Skeletal muscle satellite cell (primary cell): ENCODE results near the gene OXA1L. TPM values are rescaled to one million over a fixed set of nuclear protein-coding genes. Genes with fewer than 3 reads are reported as not detected.

Experiments used
- H3K27me3 ChIP-seq: 2 replicates; pipeline ENCODE4 v1.7.0; 2013; ENCODE audit warnings: low read length; ENCODE audit not compliant: control insufficient read depth, insufficient read depth
- H3K36me3 ChIP-seq: 2 replicates; pipeline ENCODE4 v1.7.0; 2013; ENCODE audit warnings: mild to moderate bottlenecking, control low read depth, low read length; ENCODE audit not compliant: insufficient read depth
- H3K4me1 ChIP-seq: 2 replicates; pipeline ENCODE4 v1.7.0; 2013; ENCODE audit warnings: low read length; ENCODE audit not compliant: control insufficient read depth, insufficient read depth
- H3K4me2 ChIP-seq: 2 replicates; pipeline ENCODE4 v1.7.0; 2013; ENCODE audit warnings: mild to moderate bottlenecking, low read length
- H3K4me3 ChIP-seq: 2 replicates; pipeline ENCODE4 v1.7.0; 2013; ENCODE audit warnings: low read length
- H3K9ac ChIP-seq: 2 replicates; pipeline ENCODE4 v1.7.0; 2013; ENCODE audit warnings: mild to moderate bottlenecking, low read depth, low read length, moderate library complexity
- H3K9me3 ChIP-seq: replicated peaks from 2 replicates; pipeline ENCODE4 v1.7.0; 2013; ENCODE audit warnings: mild to moderate bottlenecking, control low read depth, low read length
- small RNA-seq: library from RNA; depleted of rRNA; stranded (forward); fragments of <200 nt; gene quantifications from one replicate; pipeline ENCODE3, GENCODE V24; 2012

Gene OXA1L

GRCh38 chr14:22819151-22819988 is 52.9 kb downstream of the OXA1L start:
- Histone ChIP-seq H3K9me3 (no peaks in the 10 kb centered on the region), H3K9ac (peak overlapping the region; percentile 43), H3K4me3 (peak overlapping the region; percentile 34), H3K4me2 (peak overlapping the region; percentile 60), H3K27me3 (no peaks in the 10 kb centered on the region), H3K36me3 (no peaks in the 10 kb centered on the region), H3K4me1 (peaks cover 30% of the 10 kb centered on the region)

GRCh38 chr14:22820731-22821130 is 54.2 kb downstream of the OXA1L start:
- Histone ChIP-seq H3K9me3 (no peaks in the 10 kb centered on the region), H3K36me3 (no peaks in the 10 kb centered on the region), H3K27me3 (no peaks in the 10 kb centered on the region), H3K9ac (no peak overlapping the region), H3K4me3 (no peak overlapping the region), H3K4me2 (no peak overlapping the region), H3K4me1 (peaks cover 31% of the 10 kb centered on the region)

DNA sequence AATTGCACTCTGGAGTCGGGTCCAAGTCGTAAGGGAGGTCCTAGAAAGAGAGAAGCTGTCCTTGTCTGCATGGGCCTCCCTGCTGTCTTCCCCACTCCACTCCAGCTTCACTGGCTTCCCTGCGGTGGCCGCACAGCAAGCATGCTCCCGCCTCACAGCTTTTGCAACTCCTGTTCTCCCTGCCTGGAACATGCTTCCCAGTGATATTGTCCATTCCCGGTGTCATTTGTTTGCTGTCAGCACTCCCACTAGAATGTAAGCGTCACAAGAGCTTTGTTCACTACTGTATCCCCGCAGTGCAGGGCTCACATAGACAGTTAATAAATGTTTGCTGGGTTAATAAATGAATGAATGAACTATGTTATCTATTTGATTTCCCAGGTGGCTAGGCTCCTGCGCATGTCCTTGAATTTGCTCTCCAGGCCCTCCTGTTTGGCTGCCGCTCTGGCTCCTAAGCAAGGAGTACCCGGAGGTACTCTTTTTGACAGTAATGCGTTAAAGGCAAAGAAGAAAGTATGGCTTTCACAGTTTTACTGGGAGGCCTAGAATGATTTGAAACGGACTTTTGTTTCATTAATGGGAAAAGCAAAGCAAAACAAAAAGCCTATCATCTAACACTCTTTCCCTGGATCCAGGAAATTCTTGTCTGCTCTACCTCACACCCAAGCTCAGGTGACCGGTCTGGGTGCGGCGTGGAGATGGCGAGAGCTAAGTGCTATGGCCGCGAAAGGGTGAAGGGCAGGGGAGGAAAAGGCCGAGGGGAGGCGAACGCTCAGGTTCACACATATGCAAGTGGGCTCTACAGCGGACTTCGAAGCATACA is 54.9 kb downstream of the OXA1L start:
- no peaks in the 10 kb centered on the region for H3K27me3 ChIP-seq
- H3K4me1 ChIP-seq, result peaks cover 30% of the 10 kb centered on the region
- H3K9me3 ChIP-seq, result no peaks in the 10 kb centered on the region
- H3K9ac ChIP-seq, result no peak overlapping the region
- H3K4me2 ChIP-seq, result no peak overlapping the region
- H3K36me3 ChIP-seq, result no peaks in the 10 kb centered on the region
- no peak overlapping the region for H3K4me3 ChIP-seq

- Histone ChIP-seq H3K27me3 (no peaks in the 10 kb centered on the region), H3K4me3 (peak overlapping the region; percentile 56), H3K4me2 (peak overlapping the region; percentile 79), H3K4me1 (peaks cover 30% of the 10 kb centered on the region), H3K9me3 (no peaks in the 10 kb centered on the region), H3K36me3 (no peaks in the 10 kb centered on the region), H3K9ac (peak overlapping the region; percentile 53)
Measured at GRCh38 chr14:22822016-22822570, 55.6 kb downstream of the OXA1L start.

Small RNA genes lying within 50 kb of the gene (small RNA-seq; reads per million reads assigned to genes)
- gene RF00588, result not detected
